OCI-LY7 (cell line): Measurements from ENCODE around the gene MTARC2. TPM values are rescaled to one million over a fixed set of nuclear protein-coding genes. Genes with fewer than 3 reads are reported as not detected.
A peak's percentile ranks its signal among the peaks of the same experiment; 100 is the strongest.

Source experiments
- Bru-seq: library from RNA; stranded (reverse); fragments of 400-500 nt; gene quantifications from one replicate; lab custom pipeline; 2021; lab: Mats Ljungman, UMichigan
- BruChase-seq, 2 experiments: library from RNA; stranded (reverse); fragments of 400-500 nt; gene quantifications; one replicate each; lab custom pipeline; 2021; lab: Mats Ljungman, UMichigan
- BruUV-seq: library from RNA; stranded (reverse); fragments of 400-500 nt; replicated peaks from 2 replicates; lab custom pipeline; 2021; lab: Mats Ljungman, UMichigan
- CTCF ChIA-PET: fragments of 300-600 bp; sonication (Branson Sonifier 250); formaldehyde crosslinking; loops from one replicate; lab custom pipeline; 2022; ENCODE audit warnings: antibody characterized with exemption; ENCODE audit not compliant: unreplicated experiment; lab: Charles Lee
- POLR2A ChIA-PET: fragments of 300-600 bp; sonication (Branson Sonifier 250); formaldehyde crosslinking; loops from one replicate; lab custom pipeline; 2022; ENCODE audit warnings: antibody characterized with exemption; lab: Charles Lee
- DNase-seq: peaks from one replicate; pipeline ENCODE4 v3.0.0-alpha.2; 2015; ENCODE audit warnings: low spot score
- H2AFZ ChIP-seq: fragments of 200-600 bp; sonication (generic), shearing (Covaris generic); 2 replicates; pipeline ENCODE4 v1.6.1; 2014; ENCODE audit warnings: mild to moderate bottlenecking, antibody characterized with exemption, low read length, moderate library complexity
- H3K27ac ChIP-seq: fragments of 200-600 bp; sonication (generic); 2 replicates; pipeline ENCODE4 v1.5.1; 2014; ENCODE audit warnings: mixed run types, low read depth, mild to moderate bottlenecking, moderate library complexity, low read length, inconsistent platforms; ENCODE audit not compliant: poor library complexity, severe bottlenecking
- H3K36me3 ChIP-seq: fragments of 200-600 bp; sonication (generic); 2 replicates; pipeline ENCODE4 v1.6.1; 2014; ENCODE audit warnings: mild to moderate bottlenecking, antibody characterized with exemption, low read length, moderate library complexity, mixed read lengths; ENCODE audit not compliant: insufficient read depth
- H3K4me1 ChIP-seq: fragments of 200-600 bp; sonication (generic); 2 replicates; pipeline ENCODE4 v1.5.1; 2014; ENCODE audit warnings: mild to moderate bottlenecking, low read length; ENCODE audit not compliant: insufficient read depth, poor library complexity, severe bottlenecking
- H3K4me2 ChIP-seq: fragments of 200-600 bp; sonication (generic); 2 replicates; pipeline ENCODE4 v1.6.1; 2014; ENCODE audit warnings: mild to moderate bottlenecking, low read length
- H3K4me3 ChIP-seq: fragments of 200-600 bp; sonication (generic); 2 replicates; pipeline ENCODE4 v1.5.1; 2014; ENCODE audit warnings: mild to moderate bottlenecking, low read depth, low read length; ENCODE audit not compliant: poor library complexity, severe bottlenecking
- H3K79me2 ChIP-seq: fragments of 200-600 bp; sonication (generic); 2 replicates; pipeline ENCODE4 v1.6.1; 2016; ENCODE audit warnings: low read depth, mild to moderate bottlenecking, low read length, moderate library complexity, mixed read lengths; ENCODE audit not compliant: insufficient read depth
- H3K9me2 ChIP-seq: fragments of 200-600 bp; sonication (generic); 2 replicates; pipeline ENCODE4 v1.6.1; 2016; ENCODE audit warnings: mild to moderate bottlenecking, low read length, mixed read lengths; ENCODE audit not compliant: insufficient read depth
- H3K9me3 ChIP-seq: fragments of 200-600 bp; sonication (generic); 2 replicates; pipeline ENCODE4 v1.6.1; 2014; ENCODE audit warnings: mild to moderate bottlenecking, mixed run types, low read length, mixed read lengths
- H4K20me1 ChIP-seq: fragments of 200-600 bp; sonication (generic); 2 replicates; pipeline ENCODE4 v1.6.1; 2014; ENCODE audit warnings: mild to moderate bottlenecking, antibody characterized with exemption, low read length, moderate library complexity, mixed read lengths; ENCODE audit not compliant: insufficient read depth
- CTCF ChIP-seq: fragments of 200-600 bp; sonication (generic); conservative IDR thresholded peaks from 2 replicates; pipeline ENCODE4 v1.5.1; 2014; ENCODE audit warnings: mild to moderate bottlenecking, antibody characterized with exemption, low read length, moderate library complexity, mixed read lengths
- EZH2phosphoT487 ChIP-seq: fragments of 200-600 bp; sonication (generic); IDR thresholded peaks from 2 replicates; pipeline ENCODE4 v1.6.1; 2018; ENCODE audit warnings: low read depth, borderline replicate concordance, mild to moderate bottlenecking, mixed run types, antibody characterized with exemption, low read length, moderate library complexity, mixed read lengths
- intact Hi-C: fragments of 100-400 bp; cut with micrococcal nuclease; formaldehyde crosslinking; loops from one replicate; pipeline ENCODE4 v1.10.0; 2022; ENCODE audit not compliant: unreplicated experiment
- long read RNA-seq: library from polyadenylated mRNA; stranded (forward); transcript quantifications from one replicate; pipeline ENCODE4 v2.0.0, GENCODE V29; 2022
- total RNA-seq, 2 experiments: library from RNA; depleted of rRNA in 1 of 2; stranded (reverse); fragments of >200 nt in 1 of 2; shearing (Covaris generic) in 1 of 2; gene quantifications; 2 replicates each; pipeline ENCODE4 v1.2.3, GENCODE V29; 2014 to 2022

The MTARC2 gene
- total RNA-seq (2014; rRNA removed; shearing (Covaris generic)) (not detected in 2 replicates), total RNA-seq (2022) (not detected in 2 replicates), Bru-seq, nascent RNA (percentile 4 among the genes with signal in this experiment), BruChase-seq, experiment 1, labeled RNA remaining after a 6-hour chase (percentile 7 among the genes with signal in this experiment), BruChase-seq, experiment 2, labeled RNA remaining after a 2-hour chase (not detected)
- long read RNA-seq: 0 reads

- no peak within 1 kb of the TSS for H3K4me3 ChIP-seq
- no TSS peak for BruUV-seq
- no peak within 1 kb of the TSS for H2AFZ ChIP-seq
- no peak within 1 kb of the TSS for H3K27ac ChIP-seq
- H3K4me2 ChIP-seq: no peak within 1 kb of the TSS
- H4K20me1 ChIP-seq: no peaks in the 10 kb centered on the region
- H3K9me3 ChIP-seq: no peaks in the 10 kb centered on the region
- no peaks in the 10 kb centered on the region for H3K4me1 ChIP-seq
- ChIA-PET POLR2A (no interaction called here), CTCF (no interaction called here)
- no peaks in the 10 kb centered on the region for H3K9me2 ChIP-seq
- TF ChIP-seq EZH2phosphoT487: no peak
- TF ChIP-seq CTCF: no peak
- DNase-seq: no peak
- intact Hi-C loops: no loop called here
- no peaks in the 10 kb centered on the region for H3K36me3 ChIP-seq
- no peaks in the 10 kb centered on the region for H3K79me2 ChIP-seq
Observed at GRCh38 chr1:220748089-220748934, at the start of gene MTARC2. Gene MTARC2, plus strand, starts transcription at chr1:220748322. Its CDS starts 210 bp downstream, at chr1:220748532.

GRCh38 chr1:220698607-220699016 lies 49.5 kb upstream of the MTARC2 start:
- no TSS peak for BruUV-seq
- Histone ChIP-seq H2AFZ (no peak overlapping the region), H3K4me1 (no peaks in the 10 kb centered on the region), H3K27ac (no peak overlapping the region), H3K9me3 (no peaks in the 10 kb centered on the region), H3K79me2 (no peaks in the 10 kb centered on the region), H4K20me1 (no peaks in the 10 kb centered on the region), H3K36me3 (no peaks in the 10 kb centered on the region), H3K4me3 (no peak overlapping the region), H3K9me2 (no peaks in the 10 kb centered on the region), H3K4me2 (no peak overlapping the region)
- intact Hi-C loops: no loop called here
- CTCF ChIA-PET: no interaction called here
- DNase-seq: no peak
- TF ChIP-seq CTCF (no peak), EZH2phosphoT487 (no peak)
- POLR2A ChIA-PET: no interaction called here
